Measurements from ENCODE around the gene MINDY3.

- no peak for TF ChIP-seq CTCF (IDR thresholded peaks at IDR 0.05; ENCODE audit: borderline replicate concordance, extremely low read depth, low read length, poor library complexity, severe bottlenecking)
- TF ChIP-seq EZH2 (IDR thresholded peaks at IDR 0.05; ENCODE audit: borderline replicate concordance, low read depth, low read length, severe bottlenecking): no peak
Measured at GRCh38 chr10:15808204-15808797, 52.0 kb downstream of the MINDY3 start.
